NCI-H526 treated with DMSO at 0.1 percent for 48 hours (cell line): Measurements from ENCODE around the gene FIG4.
A peak's percentile ranks its signal among the peaks of the same experiment; 100 is the strongest.

Experiments
- DNase-seq: peaks from one replicate; lab custom pipeline; 2025; lab: John Stamatoyannopoulos, UW

FIG4 gene

DNA sequence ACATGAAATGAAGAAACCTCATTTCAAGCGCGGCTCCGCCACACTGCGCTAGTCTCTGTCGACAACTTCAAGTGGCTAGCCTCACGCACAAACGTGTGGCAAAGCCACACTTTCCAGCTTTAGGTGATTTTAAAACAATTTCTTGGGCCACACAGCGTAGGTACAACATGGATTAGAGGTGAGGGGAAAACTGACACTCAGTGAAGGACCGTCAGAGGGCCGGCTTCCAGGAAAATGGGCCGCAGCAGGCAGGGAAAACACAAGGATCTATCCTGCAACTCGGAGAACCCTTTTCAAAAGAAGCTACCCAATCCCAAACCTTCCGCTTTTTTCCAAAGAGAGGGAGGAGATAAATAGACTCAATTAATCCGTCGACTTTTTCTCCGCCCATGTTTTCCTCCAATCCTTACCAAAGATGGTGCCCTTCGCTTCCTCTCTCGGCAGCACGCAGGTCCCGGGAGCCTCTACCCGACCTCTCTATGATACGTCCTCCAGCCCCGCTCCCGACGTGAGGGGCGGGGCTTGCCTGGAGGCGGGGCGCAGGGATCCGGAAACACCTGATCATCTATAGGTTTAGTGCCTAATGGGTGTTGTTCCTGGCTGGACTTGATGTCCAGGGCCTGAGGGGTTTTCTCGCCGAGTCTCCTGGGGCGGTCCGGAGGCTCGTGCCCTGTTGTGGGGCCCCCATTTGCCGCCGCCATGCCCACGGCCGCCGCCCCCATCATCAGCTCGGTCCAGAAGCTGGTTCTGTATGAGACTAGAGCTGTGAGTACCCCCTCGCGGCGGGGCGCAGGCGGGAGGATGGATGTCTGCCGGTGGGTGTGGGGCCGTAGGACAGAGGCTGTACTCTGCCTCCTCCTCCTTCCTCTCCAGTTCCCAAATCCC lies at the start of gene FIG4, which contains the start of gene AK9:
TSS of gene FIG4 (plus strand) at position 560 of the 885 bp plus-strand sequence. CDS start at position 700, 140 bp downstream.
TSS of gene AK9 (minus strand) at position 466 of the 885 bp plus-strand sequence. CDS start 15,457 bp downstream, outside the sequence.
- peak; percentile 90 for DNase-seq

DNA sequence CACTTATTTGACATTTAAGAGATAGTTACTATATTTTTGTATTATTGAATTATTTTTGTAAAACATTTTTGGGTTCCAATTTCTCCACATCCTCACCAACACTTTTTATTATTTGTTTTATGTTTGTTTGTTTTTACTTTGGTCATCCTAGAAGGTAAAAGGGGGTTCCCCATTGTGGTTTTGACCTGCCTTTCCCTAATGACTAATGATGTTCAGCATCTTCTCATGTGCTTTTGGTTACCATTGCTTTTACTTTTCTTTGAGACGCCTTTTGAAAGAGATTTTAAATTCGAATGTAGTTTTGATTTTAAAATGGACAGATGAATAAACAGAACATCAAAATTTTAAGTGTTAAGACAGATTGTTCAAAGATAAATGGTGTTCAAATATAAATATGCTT lies 47.0 kb upstream of the FIG4 start:
- DNase-seq: no peak

DNA sequence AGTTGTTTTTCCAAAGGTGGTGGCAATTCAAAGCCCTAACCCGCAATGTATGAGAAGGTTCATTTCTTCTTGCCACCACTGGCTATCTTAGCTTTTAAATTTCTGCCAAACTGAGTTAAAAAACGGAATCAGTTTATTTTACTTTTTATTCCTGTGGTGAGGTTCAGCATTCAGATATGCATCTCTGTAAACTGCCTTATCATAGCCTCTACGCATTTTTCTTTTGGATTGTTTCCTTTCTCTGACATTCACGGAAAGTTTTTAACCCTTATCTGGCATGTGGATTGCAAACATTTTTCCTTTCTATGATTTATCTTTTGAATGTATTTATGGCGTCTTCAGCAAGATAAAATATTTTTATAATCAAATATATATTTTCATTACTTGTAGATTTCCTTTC lies 37.8 kb upstream of the FIG4 start:
- no peak for DNase-seq

DNA sequence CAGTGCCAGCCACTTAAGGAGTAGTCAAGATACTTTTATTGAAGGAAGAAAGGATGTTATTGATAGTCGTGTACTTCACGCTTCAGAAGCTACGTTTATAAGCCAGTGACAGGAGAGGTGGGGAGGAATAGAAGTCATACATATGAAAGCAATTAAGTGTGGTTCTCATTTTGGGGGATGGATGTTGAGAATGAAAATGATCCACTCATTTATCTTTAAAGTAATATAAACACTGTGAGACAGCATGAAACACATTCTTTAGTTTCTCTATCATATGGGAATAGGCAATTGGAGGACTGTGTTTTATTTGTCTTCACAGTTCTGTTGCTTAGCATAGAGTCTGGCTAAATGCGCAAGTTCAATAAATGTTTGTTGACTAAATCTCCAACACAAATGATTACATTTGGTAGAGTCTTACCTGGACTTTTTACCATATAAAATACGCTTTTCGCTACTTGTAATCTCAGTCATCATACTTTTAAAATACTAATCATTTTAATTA lies 35.3 kb upstream of the FIG4 start:
- no peak for DNase-seq

DNA sequence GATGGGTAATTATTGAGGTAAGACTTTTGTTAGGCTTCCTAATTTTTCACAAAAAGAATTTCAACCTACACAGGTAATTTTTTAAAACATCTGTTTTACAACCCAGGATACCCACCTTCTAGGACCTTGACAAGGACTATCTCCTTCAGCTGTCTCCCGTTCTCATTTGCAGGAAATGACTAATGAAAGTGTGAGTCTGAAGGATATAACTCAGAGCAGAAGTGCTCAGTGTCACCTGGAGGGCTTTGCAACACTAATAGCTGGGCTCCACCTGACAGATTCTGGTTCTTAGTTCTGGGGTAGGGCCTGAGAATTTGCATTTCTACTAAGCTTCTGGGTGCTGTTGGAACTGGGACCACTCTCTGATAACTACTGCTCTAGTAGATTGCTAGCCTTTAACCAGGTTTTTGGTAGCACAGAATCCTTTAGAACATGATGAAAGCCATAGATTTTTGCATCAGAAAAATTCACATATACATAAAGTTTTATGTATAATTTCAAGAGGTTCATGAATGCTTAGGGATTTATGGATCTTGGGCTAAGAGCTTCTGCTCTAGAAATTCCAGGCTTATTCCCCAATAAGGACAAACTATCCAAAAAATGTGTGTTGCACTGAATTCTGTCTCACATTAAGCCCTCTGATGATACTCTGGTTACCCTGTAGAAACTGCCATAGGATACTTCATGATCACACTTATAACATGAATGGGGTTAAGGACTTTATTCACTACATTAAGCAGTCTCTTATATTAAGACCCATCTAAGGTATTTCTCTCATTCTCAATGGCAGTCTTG lies 30.4 kb upstream of the FIG4 start:
- DNase-seq: no peak

DNA sequence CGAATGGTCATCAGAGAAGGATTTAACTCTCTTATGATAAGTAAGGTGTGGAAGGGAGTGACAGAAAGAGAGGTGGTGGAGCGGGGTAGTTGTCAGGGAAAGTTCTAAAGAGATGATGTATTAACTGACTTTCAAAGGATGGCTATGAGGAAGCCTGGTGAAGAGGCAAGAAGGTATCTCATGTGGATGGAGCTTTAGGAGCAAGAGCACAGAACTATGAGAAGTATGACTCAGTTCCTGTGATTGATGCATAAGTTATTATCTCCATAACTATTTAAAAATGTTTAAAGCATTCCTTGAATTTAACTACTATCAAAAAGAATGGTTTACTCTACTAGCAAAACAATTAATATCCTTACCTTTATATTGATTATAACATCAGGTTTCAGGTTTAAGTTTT lies 28.9 kb upstream of the FIG4 start:
- DNase-seq: no peak

DNA sequence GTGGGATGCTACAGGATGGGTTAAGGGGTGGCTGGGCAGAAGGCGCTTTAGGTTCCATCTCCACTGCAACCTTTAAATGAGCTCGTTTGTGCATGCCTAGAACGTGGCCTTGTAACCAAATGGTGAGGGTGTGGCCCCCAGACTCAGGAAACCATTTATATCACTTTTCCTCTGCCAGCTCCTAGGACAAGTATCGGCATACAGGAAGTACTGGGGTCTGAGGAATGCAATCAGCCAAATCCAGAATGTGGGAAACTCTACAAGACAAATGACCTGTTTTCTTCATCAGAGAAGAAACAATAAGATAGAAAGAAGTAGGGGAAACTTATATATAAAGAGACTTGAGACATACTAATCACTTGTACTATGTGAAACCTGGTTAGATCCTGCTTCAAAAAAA lies 21.3 kb upstream of the FIG4 start:
- no peak for DNase-seq

DNA sequence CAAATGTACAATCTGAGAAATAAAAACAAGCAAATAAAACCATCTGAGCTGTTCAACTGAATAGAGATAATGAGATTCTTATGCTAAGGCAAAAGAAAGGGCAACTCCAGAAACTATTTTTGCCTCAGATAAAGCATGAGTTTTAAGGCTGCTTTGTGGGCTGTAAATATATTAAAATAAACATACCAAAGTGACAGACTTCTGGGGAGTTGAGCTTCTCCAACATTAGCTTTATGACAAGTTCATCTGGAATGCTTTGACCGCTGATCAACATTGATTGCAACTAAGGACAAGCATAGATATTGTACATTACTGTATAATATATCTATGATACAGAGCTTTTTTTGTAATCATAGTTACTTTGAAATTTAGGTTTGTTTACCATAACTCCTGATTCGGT lies 19.4 kb upstream of the FIG4 start:
- no peak for DNase-seq

DNA sequence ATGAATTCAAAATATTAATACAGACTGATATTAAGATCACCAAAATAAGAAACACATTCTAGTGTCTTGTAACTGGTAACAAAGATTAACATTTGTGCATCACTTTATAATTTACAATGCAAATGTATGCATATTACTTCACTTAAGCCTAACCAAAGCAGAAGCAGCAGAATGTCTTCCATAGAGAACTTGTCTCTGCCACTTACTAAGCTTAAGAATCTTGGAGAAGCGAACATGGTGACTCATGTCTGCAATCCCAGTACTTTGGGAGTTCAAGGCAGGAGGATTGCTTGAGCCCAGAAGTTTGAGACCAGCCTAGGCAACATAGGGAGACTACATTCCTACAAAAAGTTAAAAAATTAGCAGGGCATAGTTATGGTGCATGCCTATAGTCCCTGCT lies 18.9 kb upstream of the FIG4 start:
- no peak for DNase-seq

DNA sequence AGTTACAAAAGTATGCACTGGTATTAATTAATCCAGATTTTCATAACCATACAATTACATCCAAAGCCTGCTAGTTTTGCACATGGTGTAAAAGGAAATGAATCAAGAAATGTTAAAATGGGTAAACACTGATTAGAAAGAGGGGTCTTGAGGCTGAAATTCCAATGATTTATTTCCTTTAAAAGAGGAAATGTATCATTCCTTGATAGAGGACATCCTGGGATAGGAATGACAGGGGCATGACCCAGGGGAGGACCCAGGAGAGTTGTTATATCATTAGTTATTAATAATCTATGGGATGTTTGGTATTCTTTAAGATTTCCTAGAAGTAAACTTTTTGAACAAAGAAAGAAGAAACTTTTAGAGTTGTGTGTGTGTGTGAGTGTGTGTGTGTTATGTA lies 18.3 kb upstream of the FIG4 start:
- DNase-seq: no peak

DNA sequence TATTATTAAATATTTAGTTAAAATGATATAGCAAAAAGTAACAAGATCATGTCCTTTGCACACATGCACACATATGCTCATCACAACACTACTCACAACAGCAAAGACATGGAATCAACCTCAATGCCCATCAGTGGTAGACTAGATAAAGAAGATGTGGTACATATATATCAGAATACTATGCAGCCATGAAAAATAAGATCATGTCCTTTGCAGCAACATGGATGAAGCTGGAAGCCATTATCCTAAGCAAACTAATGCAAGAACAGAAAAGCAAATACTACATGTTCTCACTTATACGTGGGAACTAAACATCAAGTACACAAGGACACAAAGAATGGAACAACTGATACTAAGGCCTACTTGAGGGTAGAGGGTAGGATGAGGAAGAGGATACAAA lies 14.4 kb upstream of the FIG4 start:
- DNase-seq: no peak

DNA sequence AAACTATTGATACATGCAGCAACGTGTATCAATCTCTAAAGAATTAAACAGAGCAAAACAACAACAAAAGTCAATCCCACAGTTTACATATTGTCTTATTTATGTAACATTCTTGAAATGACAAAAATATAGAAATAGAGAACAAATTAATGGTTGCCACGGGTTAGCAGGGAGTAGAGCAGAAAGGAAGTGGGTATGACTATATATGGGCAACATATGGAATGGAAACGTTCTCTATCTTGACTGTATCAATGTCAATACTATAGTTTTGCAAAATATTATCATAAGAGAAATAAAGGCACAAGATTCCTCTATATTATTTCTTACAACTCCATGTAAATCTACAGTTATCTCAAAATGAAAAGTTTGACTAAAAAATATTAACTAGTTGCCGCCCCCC lies 12.9 kb upstream of the FIG4 start:
- DNase-seq: no peak

DNA sequence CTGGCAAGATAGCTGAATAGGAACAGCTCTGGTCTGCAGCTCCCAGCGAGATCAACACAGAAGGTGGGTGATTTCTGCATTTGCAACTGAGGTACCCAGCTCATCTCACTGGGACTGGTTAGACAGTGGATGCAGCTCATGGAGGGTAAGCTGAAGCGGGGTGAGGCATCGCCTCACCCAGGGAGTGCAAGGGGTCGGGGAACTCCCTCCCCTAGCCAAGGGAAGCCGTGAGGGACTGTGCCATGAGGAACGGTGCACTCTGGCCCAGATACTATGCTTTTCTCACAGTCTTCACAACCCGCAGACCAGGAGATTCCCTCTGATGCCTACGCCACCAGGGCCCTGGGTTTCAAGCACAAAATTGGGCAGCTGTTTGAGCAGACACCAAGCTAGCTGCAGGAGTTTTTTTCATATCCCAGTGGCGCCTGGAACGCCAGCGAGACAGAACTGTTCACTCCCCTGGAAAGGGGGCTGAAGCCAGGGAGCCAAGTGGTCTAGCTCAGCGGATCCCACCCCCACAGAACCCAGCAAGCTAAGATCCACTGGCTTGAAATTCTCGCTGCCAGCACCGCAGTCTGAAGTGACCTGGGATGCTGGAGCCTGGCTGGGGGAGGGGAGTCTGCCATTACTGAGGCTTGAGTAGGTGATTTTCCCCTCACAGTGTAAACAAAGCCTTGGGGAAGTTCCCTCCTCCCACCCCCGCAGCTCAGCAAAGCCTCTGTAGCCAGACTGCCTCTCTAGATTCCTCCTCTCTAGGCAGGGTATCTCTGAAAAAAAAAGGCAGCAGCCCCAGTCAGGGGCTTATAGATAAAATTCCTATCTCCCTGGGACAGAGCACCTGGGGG lies 12.2 kb upstream of the FIG4 start:
- peak; percentile 57 for DNase-seq

DNA sequence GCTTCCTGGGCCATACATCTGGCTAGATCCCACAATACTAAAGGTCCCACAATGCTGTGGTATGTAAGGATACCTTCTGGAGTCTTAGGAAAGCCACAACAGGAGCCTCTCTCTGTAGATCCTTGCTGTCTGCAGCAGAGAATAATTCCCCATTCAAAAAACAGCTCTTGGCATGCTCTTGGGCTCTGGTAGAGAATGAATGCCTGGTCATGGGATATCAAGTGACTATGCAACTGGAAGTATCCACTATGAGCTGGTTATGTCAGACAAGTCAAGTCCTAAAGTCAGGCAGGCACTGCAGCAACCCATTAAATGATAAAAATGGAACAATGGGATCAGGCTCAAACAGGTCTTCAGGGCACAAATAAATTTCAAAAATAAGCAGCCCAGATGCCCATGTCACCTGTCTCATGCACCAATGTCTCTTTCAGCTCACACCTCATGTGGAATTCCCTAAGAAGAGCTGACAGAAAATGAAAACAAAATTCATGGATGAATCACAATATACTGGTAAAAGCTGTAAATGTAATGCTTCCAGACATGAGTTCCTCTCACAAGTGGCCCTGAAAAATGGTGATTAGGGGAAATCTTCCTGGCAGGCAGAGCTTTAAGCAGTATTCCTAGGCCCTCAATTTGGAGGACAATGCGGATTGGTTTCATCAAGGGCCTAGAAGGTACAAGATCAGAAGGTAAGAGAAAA lies 4.4 kb upstream of the FIG4 start:
- DNase-seq: no peak

DNA sequence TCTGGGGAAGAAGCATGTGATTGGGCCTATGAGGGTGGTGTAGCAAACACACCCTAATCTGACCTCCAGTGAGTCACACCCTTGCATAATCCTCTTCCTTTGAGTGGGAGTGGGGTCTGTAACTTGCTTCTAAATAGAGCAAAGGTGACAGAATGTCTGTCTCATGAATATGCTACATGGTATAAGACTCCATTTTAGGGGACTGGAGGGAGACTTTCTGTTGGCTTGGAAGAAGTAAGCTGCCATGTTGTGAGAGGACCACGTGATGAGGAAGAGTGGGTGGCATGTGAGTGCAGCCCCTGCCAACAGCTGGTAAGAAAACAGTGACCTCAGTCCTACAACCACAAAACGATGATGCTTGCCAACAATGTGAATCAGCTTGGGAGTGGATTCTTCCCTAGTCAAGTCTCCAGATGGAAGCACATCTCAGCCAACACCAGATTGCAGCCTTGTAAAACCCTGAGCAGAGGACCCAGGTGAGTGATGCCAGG lies 3.8 kb upstream of the FIG4 start:
- DNase-seq: no peak

DNA sequence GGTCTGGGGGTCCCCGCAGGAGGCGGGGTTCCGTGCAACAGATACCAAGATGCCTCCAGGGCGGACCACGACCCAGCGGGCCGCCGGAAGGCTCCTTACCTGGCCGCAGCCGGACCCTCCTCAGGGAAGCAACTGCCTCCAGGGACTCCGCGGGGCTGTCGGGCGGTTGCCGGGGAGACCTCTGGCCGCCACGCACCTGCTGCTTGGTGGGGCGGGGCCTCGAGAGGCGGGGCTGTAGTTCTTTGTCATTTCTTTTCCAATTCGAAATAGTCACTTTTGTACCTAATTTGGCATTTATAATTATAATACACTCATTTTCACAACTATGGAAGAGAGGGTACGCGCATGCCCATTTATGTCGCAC lies 741 bp upstream of the FIG4 start:
- peak; percentile 60 for DNase-seq

DNA sequence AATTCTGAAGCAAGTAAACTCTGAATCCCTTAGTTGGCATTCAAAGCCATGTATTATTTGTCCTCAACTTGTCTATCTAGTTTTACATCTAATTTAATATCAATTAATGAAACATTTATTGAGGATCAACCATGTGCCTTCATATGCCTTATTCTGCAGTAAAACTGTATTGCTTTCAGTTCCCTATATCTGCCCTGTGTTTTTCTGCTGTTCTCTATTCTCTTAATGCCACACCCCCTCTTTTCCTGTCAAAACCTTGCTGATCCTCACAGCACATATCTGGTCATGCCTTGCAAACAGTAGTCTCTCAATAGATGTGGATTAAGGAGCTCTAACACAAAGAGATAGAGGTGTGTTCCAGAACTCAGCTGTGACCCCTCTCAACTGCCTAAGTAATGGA lies 2.0 kb downstream of the FIG4 start:
- DNase-seq: no peak

DNA sequence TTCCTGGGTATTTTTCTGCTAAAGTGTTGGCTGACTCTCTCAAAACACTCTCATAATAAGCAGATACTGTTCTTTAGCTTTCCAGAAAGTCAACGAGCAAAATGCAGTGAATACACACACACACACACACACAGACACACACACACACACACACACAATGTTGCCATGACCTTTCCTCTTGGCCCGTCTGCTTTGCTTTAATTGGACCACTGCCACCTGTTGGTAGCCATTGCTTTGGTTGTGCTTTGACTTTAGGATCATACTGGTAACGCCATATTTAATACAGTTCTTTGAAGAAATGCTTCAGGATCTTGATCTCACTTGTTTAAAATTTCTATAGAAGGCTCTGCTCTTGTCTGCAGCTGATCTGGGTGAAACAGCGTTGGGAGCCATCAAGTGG lies 4.4 kb downstream of the FIG4 start:
- DNase-seq: no peak

DNA sequence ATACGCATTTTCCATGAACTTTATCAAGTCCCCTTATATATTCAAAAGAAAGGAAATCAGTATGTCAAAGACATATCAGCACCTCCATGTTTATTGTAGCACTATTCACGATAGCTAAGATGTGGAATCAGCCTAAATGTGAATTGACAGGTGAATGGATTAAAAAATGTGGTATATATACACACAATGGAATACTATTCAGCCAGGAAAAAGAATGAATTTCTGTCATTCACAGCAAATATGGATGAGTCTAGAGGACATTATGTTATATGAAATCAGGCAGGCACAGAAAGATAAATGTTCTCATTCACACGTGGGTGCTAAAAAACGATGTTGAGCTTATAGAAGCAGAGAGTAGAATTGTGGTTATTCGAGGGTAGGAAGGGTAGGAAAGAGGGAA lies 5.3 kb downstream of the FIG4 start:
- no peak for DNase-seq

DNA sequence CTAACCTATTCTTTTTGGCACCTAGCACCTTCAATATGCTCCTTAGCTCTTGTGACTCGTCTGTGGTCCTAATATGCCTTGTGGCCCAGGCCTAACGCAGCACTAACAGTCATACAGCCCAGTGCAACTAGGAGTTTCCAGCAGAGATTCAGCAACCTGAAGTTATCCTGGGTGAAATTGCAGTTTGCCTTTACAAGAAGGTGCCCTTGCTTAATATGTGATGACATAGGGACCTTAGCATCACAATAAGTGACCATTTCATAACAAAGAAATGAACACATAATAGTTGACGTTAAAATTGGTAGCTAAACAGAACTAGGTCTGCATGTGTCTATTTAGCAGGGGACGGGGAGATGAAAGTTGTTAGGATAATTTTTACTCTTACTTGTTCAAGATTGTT lies 10.1 kb downstream of the FIG4 start:
- no peak for DNase-seq

DNA sequence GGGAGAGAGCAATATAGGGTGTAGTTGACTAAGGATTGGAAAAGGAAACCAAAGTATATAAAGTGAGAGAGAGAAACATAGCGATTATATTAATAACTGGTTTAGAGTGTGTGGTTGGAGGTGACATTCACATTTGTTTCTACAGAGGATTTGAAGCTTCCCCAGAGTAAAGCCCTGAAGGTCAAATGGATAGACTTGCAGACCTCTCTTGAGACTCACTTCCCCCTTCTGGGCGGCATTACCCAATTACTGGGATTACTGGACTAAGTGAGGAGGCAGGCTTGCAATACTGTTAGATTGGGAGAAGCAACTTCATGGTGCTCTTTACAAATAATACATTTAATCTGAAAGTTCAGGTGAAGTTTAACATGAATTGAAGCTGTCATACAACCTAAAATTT lies 10.7 kb downstream of the FIG4 start:
- no peak for DNase-seq
